WTC11 (cell line): Measurements from ENCODE around the gene LRFN2. TPM values are rescaled to one million over a fixed set of nuclear protein-coding genes. Genes with fewer than 3 reads are reported as not detected.

Experiments
- ATAC-seq: fragments of 200-7000 bp; cut with Tn5 transposase; 2 replicates; pipeline ENCODE4 v1.10.0; 2021; ENCODE audit warnings: mild to moderate bottlenecking, moderate library complexity
- CTCF ChIA-PET: fragments of 300-600 bp; sonication (Branson Sonifier 250); formaldehyde crosslinking; loops from one replicate; lab custom pipeline; 2021; ENCODE audit warnings: antibody characterized with exemption; lab: Charles Lee
- POLR2A ChIA-PET: fragments of 350-600 bp; sonication (Branson Sonifier 250); formaldehyde crosslinking; loops from one replicate; lab custom pipeline; 2021; ENCODE audit warnings: antibody characterized with exemption; lab: Charles Lee
- DNase-seq: peaks from one replicate; pipeline ENCODE4 v3.0.0; 2021; ENCODE audit warnings: low spot score
- H3K27ac Mint-ChIP-seq: 2 replicates; pipeline ENCODE4 v1.8.0; 2021; ENCODE audit warnings: mixed read lengths
- H3K27me3 Mint-ChIP-seq: 2 replicates; pipeline ENCODE4 v1.8.0; 2021; ENCODE audit warnings: low read depth, mild to moderate bottlenecking, moderate library complexity, mixed read lengths
- H3K36me3 Mint-ChIP-seq: 2 replicates; pipeline ENCODE4 v1.8.0; 2021; ENCODE audit warnings: mixed read lengths
- H3K4me1 Mint-ChIP-seq: 2 replicates; pipeline ENCODE4 v1.8.0; 2022; ENCODE audit warnings: mixed read lengths
- H3K4me3 Mint-ChIP-seq: 2 replicates; pipeline ENCODE4 v1.8.0; 2021; ENCODE audit warnings: mild to moderate bottlenecking, moderate library complexity, mixed read lengths
- H3K9me3 Mint-ChIP-seq: 2 replicates; pipeline ENCODE4 v1.8.0; 2021; ENCODE audit warnings: mixed read lengths
- ETV6 ChIP-seq: sonication (generic); formaldehyde crosslinking; IDR thresholded peaks from 2 replicates; pipeline ENCODE4 v1.8.1; 2022; ENCODE audit warnings: mild to moderate bottlenecking, missing genetic modification reagents
- FOXJ3 ChIP-seq: sonication (generic); formaldehyde crosslinking; IDR thresholded peaks from 2 replicates; pipeline ENCODE4 v1.9.0; 2021; ENCODE audit warnings: missing genetic modification reagents, mild to moderate bottlenecking, borderline replicate concordance
- MXD4 ChIP-seq: fragments of 250-450 bp; sonication (Bioruptor Pico); IDR thresholded peaks from 2 replicates; pipeline ENCODE4 v1.8.0; 2021; ENCODE audit warnings: mild to moderate bottlenecking, moderate library complexity, borderline replicate concordance
- PRRX2 ChIP-seq: fragments of 250-450 bp; sonication (Bioruptor Pico); IDR thresholded peaks from 2 replicates; pipeline ENCODE4 v1.8.0; 2021; ENCODE audit warnings: mild to moderate bottlenecking
- RORB ChIP-seq: fragments of 250-450 bp; sonication (Bioruptor Pico); IDR thresholded peaks from 2 replicates; pipeline ENCODE4 v1.9.0; 2021; ENCODE audit warnings: mild to moderate bottlenecking
- SOX15 ChIP-seq: fragments of 250-450 bp; sonication (Bioruptor Pico); IDR thresholded peaks from 2 replicates; pipeline ENCODE4 v1.9.0; 2021; ENCODE audit warnings: mild to moderate bottlenecking
- TEAD1 ChIP-seq: sonication (generic); formaldehyde crosslinking; IDR thresholded peaks from 2 replicates; pipeline ENCODE4 v1.8.0; 2022; ENCODE audit warnings: mild to moderate bottlenecking, missing genetic modification reagents
- TP53 ChIP-seq: sonication (generic); formaldehyde crosslinking; IDR thresholded peaks from 2 replicates; pipeline ENCODE4 v1.8.1; 2023; ENCODE audit warnings: mild to moderate bottlenecking, missing genetic modification reagents
- ZNF219 ChIP-seq: sonication (generic); formaldehyde crosslinking; IDR thresholded peaks from 2 replicates; pipeline ENCODE4 v1.8.0; 2023; ENCODE audit warnings: missing genetic modification reagents, mild to moderate bottlenecking, borderline replicate concordance
- ZNF396 ChIP-seq: fragments of 250-450 bp; sonication (Bioruptor Pico); IDR thresholded peaks from 2 replicates; pipeline ENCODE4 v1.8.0; 2021; ENCODE audit warnings: mild to moderate bottlenecking, moderate library complexity, borderline replicate concordance
- total RNA-seq: library from RNA; stranded (reverse); gene quantifications from 3 replicates; pipeline ENCODE4 v1.2.3, GENCODE V29; 2021
- TF ChIP-seq, protein P1 (sequence below): sonication (generic); formaldehyde crosslinking; IDR thresholded peaks from 2 replicates; pipeline ENCODE4 v1.8.1; 2023; ENCODE audit warnings: mild to moderate bottlenecking, missing genetic modification reagents
- TF ChIP-seq, protein P2 (sequence below): fragments of 250-450 bp; sonication (Bioruptor Pico); IDR thresholded peaks from 2 replicates; pipeline ENCODE4 v1.9.0; 2021; ENCODE audit warnings: mild to moderate bottlenecking
- TF ChIP-seq, protein P3 (sequence below): fragments of 250-450 bp; sonication (Bioruptor Pico); IDR thresholded peaks from 2 replicates; pipeline ENCODE4 v1.9.0; 2021; ENCODE audit warnings: mild to moderate bottlenecking
- TF ChIP-seq, protein P4 (sequence below): fragments of 250-450 bp; sonication (Bioruptor Pico); IDR thresholded peaks from 2 replicates; pipeline ENCODE4 v1.9.0; 2021; ENCODE audit warnings: moderate library complexity, mild to moderate bottlenecking, inconsistent platforms, borderline replicate concordance
- TF ChIP-seq, protein P5 (sequence below): sonication (generic); formaldehyde crosslinking; IDR thresholded peaks from 2 replicates; pipeline ENCODE4 v1.8.1; 2022; ENCODE audit warnings: low read depth, mild to moderate bottlenecking, moderate library complexity, missing genetic modification reagents, borderline replicate concordance
- TF ChIP-seq, protein P6 (sequence below): sonication (generic); formaldehyde crosslinking; IDR thresholded peaks from 2 replicates; pipeline ENCODE4 v1.8.1; 2023; ENCODE audit warnings: mild to moderate bottlenecking, missing genetic modification reagents, borderline replicate concordance
- TF ChIP-seq, protein P7 (sequence below): fragments of 250-450 bp; sonication (Bioruptor Pico); conservative IDR thresholded peaks from 2 replicates; pipeline ENCODE4 v1.9.0; 2021; ENCODE audit warnings: mild to moderate bottlenecking
- TF ChIP-seq, protein P8 (sequence below): sonication (generic); formaldehyde crosslinking; IDR thresholded peaks from 2 replicates; pipeline ENCODE4 v1.8.0; 2022; ENCODE audit warnings: missing genetic modification reagents

Gene LRFN2
- total RNA-seq, 1 experiment from 2014 or later: 1.6 TPM

DNA sequence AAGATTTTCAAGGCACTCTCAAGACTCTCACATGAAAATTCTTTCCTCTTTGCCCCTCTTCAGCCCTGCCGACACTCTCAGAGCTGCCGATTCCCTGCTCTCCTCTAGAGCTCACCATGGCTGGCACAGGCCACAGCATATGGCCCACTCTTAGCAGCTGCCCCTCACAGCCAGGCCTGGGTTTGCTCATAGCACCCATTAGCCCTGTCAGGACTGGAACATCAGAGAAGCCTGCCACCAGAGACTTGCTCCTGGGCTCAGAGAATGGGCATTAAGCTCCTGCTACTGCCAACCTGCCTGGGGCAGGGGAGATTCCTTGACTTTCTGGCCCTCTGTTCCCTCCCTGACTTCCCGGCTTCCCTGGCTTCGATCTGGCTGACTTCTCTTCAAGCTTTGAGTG lies 96.7 kb downstream of the LRFN2 start (continued):
- TF ChIP-seq, protein P1, sequence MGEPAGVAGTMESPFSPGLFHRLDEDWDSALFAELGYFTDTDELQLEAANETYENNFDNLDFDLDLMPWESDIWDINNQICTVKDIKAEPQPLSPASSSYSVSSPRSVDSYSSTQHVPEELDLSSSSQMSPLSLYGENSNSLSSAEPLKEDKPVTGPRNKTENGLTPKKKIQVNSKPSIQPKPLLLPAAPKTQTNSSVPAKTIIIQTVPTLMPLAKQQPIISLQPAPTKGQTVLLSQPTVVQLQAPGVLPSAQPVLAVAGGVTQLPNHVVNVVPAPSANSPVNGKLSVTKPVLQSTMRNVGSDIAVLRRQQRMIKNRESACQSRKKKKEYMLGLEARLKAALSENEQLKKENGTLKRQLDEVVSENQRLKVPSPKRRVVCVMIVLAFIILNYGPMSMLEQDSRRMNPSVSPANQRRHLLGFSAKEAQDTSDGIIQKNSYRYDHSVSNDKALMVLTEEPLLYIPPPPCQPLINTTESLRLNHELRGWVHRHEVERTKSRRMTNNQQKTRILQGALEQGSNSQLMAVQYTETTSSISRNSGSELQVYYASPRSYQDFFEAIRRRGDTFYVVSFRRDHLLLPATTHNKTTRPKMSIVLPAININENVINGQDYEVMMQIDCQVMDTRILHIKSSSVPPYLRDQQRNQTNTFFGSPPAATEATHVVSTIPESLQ (CRISPR knock-in tag): no peak
- TF ChIP-seq, protein P2, sequence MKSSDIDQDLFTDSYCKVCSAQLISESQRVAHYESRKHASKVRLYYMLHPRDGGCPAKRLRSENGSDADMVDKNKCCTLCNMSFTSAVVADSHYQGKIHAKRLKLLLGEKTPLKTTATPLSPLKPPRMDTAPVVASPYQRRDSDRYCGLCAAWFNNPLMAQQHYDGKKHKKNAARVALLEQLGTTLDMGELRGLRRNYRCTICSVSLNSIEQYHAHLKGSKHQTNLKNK (CRISPR knock-in tag): no peak

DNA sequence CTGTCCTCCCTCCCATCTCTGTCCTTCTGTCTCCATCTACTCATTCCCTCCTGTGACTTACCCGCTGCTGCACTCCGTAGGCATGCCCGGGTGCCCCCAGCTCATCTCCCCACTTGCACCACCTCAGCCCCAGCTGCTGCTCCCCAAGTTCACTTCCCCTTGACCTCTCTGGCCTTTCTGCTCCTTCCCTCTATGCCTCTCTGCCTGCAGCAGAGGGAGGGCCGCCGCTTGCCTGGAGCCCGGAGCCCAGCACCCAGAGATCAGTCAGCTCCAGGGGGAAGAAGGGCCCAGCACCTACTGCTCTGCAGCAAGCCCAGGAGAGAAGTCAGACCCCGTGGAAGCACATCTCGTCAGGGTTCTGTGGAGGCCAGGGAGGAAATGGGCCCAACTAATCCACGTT lies 97.4 kb downstream of the LRFN2 start:
- Mint-ChIP-seq H3K27me3 (no peaks in the 10 kb centered on the region; the same call in 1 of the 2 replicates), H3K36me3 (no peaks in the 10 kb centered on the region), H3K9me3 (no peaks in the 10 kb centered on the region), H3K4me3 (no peak overlapping the region), H3K27ac (no peak overlapping the region), H3K4me1 (no peaks in the 10 kb centered on the region)
- ATAC-seq (no peak), DNase-seq (no peak)
- ChIA-PET POLR2A (no interaction called here), CTCF (no interaction called here)
- no peak for TF ChIP-seq RORB
- TF ChIP-seq, protein P3, sequence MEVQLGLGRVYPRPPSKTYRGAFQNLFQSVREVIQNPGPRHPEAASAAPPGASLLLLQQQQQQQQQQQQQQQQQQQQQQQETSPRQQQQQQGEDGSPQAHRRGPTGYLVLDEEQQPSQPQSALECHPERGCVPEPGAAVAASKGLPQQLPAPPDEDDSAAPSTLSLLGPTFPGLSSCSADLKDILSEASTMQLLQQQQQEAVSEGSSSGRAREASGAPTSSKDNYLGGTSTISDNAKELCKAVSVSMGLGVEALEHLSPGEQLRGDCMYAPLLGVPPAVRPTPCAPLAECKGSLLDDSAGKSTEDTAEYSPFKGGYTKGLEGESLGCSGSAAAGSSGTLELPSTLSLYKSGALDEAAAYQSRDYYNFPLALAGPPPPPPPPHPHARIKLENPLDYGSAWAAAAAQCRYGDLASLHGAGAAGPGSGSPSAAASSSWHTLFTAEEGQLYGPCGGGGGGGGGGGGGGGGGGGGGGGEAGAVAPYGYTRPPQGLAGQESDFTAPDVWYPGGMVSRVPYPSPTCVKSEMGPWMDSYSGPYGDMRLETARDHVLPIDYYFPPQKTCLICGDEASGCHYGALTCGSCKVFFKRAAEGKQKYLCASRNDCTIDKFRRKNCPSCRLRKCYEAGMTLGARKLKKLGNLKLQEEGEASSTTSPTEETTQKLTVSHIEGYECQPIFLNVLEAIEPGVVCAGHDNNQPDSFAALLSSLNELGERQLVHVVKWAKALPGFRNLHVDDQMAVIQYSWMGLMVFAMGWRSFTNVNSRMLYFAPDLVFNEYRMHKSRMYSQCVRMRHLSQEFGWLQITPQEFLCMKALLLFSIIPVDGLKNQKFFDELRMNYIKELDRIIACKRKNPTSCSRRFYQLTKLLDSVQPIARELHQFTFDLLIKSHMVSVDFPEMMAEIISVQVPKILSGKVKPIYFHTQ (CRISPR knock-in tag): no peak
- TF ChIP-seq, protein P4, sequence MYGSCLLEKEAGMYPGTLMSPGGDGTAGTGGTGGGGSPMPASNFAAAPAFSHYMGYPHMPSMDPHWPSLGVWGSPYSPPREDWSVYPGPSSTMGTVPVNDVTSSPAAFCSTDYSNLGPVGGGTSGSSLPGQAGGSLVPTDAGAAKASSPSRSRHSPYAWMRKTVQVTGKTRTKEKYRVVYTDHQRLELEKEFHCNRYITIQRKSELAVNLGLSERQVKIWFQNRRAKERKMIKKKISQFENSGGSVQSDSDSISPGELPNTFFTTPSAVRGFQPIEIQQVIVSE: no peak
- TF ChIP-seq, protein P5, sequence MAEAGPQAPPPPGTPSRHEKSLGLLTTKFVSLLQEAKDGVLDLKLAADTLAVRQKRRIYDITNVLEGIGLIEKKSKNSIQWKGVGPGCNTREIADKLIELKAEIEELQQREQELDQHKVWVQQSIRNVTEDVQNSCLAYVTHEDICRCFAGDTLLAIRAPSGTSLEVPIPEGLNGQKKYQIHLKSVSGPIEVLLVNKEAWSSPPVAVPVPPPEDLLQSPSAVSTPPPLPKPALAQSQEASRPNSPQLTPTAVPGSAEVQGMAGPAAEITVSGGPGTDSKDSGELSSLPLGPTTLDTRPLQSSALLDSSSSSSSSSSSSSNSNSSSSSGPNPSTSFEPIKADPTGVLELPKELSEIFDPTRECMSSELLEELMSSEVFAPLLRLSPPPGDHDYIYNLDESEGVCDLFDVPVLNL (CRISPR knock-in tag): no peak
- no peak for TF ChIP-seq MXD4 (CRISPR knock-in tag)
- TF ChIP-seq, protein P6, sequence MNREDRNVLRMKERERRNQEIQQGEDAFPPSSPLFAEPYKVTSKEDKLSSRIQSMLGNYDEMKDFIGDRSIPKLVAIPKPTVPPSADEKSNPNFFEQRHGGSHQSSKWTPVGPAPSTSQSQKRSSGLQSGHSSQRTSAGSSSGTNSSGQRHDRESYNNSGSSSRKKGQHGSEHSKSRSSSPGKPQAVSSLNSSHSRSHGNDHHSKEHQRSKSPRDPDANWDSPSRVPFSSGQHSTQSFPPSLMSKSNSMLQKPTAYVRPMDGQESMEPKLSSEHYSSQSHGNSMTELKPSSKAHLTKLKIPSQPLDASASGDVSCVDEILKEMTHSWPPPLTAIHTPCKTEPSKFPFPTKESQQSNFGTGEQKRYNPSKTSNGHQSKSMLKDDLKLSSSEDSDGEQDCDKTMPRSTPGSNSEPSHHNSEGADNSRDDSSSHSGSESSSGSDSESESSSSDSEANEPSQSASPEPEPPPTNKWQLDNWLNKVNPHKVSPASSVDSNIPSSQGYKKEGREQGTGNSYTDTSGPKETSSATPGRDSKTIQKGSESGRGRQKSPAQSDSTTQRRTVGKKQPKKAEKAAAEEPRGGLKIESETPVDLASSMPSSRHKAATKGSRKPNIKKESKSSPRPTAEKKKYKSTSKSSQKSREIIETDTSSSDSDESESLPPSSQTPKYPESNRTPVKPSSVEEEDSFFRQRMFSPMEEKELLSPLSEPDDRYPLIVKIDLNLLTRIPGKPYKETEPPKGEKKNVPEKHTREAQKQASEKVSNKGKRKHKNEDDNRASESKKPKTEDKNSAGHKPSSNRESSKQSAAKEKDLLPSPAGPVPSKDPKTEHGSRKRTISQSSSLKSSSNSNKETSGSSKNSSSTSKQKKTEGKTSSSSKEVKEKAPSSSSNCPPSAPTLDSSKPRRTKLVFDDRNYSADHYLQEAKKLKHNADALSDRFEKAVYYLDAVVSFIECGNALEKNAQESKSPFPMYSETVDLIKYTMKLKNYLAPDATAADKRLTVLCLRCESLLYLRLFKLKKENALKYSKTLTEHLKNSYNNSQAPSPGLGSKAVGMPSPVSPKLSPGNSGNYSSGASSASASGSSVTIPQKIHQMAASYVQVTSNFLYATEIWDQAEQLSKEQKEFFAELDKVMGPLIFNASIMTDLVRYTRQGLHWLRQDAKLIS (CRISPR knock-in tag): no peak
- TF ChIP-seq, protein P7, sequence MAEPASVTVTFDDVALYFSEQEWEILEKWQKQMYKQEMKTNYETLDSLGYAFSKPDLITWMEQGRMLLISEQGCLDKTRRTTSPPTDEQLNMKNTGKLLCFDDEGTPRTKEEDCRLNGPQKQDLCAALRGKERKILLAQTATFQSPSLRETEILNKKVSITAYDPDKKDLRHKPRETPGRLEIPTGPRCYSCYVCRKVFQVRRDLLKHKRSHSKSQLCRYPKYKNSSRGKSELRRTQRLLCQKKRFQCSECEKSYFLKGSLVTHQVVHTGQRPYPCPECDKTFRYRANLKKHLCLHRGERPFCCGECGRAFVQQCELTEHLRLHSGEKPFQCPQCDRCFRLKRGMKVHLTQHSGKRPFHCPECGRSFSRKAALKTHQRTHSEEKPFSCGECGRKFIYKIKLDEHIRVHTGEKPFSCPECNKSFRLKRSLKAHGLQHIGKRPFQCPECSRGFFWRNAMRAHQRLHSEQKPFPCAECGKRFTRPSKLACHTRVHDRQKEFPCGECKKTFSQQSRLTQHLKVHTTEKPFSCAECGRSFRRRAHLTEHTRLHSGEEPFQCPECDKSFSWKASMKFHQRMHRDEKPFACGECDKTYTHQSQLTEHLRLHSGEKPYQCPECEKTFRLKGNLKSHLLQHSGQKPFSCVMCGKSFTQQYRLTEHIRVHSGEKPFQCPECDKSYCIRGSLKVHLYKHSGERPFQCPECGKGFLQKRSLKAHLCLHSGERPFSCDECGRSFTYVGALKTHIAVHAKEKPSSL (CRISPR knock-in tag): no peak
- no peak for TF ChIP-seq TP53 (CRISPR knock-in tag)
- TF ChIP-seq ZNF396: no peak
- TF ChIP-seq, protein P8, sequence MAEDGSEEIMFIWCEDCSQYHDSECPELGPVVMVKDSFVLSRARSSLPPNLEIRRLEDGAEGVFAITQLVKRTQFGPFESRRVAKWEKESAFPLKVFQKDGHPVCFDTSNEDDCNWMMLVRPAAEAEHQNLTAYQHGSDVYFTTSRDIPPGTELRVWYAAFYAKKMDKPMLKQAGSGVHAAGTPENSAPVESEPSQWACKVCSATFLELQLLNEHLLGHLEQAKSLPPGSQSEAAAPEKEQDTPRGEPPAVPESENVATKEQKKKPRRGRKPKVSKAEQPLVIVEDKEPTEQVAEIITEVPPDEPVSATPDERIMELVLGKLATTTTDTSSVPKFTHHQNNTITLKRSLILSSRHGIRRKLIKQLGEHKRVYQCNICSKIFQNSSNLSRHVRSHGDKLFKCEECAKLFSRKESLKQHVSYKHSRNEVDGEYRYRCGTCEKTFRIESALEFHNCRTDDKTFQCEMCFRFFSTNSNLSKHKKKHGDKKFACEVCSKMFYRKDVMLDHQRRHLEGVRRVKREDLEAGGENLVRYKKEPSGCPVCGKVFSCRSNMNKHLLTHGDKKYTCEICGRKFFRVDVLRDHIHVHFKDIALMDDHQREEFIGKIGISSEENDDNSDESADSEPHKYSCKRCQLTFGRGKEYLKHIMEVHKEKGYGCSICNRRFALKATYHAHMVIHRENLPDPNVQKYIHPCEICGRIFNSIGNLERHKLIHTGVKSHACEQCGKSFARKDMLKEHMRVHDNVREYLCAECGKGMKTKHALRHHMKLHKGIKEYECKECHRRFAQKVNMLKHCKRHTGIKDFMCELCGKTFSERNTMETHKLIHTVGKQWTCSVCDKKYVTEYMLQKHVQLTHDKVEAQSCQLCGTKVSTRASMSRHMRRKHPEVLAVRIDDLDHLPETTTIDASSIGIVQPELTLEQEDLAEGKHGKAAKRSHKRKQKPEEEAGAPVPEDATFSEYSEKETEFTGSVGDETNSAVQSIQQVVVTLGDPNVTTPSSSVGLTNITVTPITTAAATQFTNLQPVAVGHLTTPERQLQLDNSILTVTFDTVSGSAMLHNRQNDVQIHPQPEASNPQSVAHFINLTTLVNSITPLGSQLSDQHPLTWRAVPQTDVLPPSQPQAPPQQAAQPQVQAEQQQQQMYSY (CRISPR knock-in tag): no peak
- no peak for TF ChIP-seq ETV6
- TF ChIP-seq PRRX2 (CRISPR knock-in tag): no peak
- TF ChIP-seq ZNF219 (CRISPR knock-in tag): no peak
- TF ChIP-seq FOXJ3 (CRISPR knock-in tag): no peak
- TF ChIP-seq SOX15: no peak
- no peak for TF ChIP-seq TEAD1 (CRISPR knock-in tag)
